Activated CD4-positive, alpha-beta memory T cell treated with anti-CD3 and anti-CD28 coated beads, Interleukin-2, amount 10 ng/mL, durations not matched to agents 7 days and 5 days (primary cell): ENCODE results near the gene KCNC2. TPM values are rescaled to one million over a fixed set of nuclear protein-coding genes. Genes with fewer than 3 reads are reported as not detected.

Experiments
- CTCF ChIA-PET: fragments of 350-600 bp; sonication (Branson Sonifier 250); formaldehyde crosslinking; loops from one replicate; lab custom pipeline; 2021; ENCODE audit warnings: antibody characterized with exemption, inconsistent platforms; lab: Charles Lee
- POLR2A ChIA-PET: fragments of 350-600 bp; sonication (Branson Sonifier 250); formaldehyde crosslinking; loops from one replicate; lab custom pipeline; 2021; ENCODE audit warnings: antibody characterized with exemption; lab: Charles Lee
- DNase-seq: peaks from one replicate; pipeline ENCODE4 v3.0.0-alpha.2; 2020
- H3K27ac Mint-ChIP-seq: one replicate; pipeline ENCODE4 v1.8.0; 2021; ENCODE audit warnings: mild to moderate bottlenecking, mixed read lengths
- H3K27me3 Mint-ChIP-seq: one replicate; pipeline ENCODE4 v1.8.0; 2021; ENCODE audit warnings: mixed read lengths
- H3K36me3 Mint-ChIP-seq: one replicate; pipeline ENCODE4 v1.8.0; 2021; ENCODE audit warnings: low read depth, mixed read lengths
- H3K4me1 Mint-ChIP-seq: one replicate; pipeline ENCODE4 v1.8.0; 2021; ENCODE audit warnings: mixed read lengths
- H3K4me3 Mint-ChIP-seq: one replicate; pipeline ENCODE4 v1.8.0; 2021; ENCODE audit warnings: mild to moderate bottlenecking, mixed read lengths
- H3K9me3 Mint-ChIP-seq: one replicate; pipeline ENCODE4 v1.8.0; 2021; ENCODE audit warnings: mixed read lengths
- total RNA-seq, 2 experiments: library from RNA; stranded (reverse); gene quantifications; one replicate each; pipeline ENCODE4 v1.2.3, GENCODE V29; 2021

KCNC2 gene
- not detected for total RNA-seq

- Mint-ChIP-seq H3K4me1 (peaks cover 4% of the 10 kb centered on the region), H3K4me3 (no peak within 1 kb of the TSS), H3K36me3 (peaks cover 2% of the 10 kb centered on the region), H3K27ac (no peak within 1 kb of the TSS), H3K27me3 (peaks cover 38% of the 10 kb centered on the region), H3K9me3 (no peaks in the 10 kb centered on the region)
- DNase-seq, result no peak
- ChIA-PET POLR2A (no interaction called here), CTCF (interaction anchor here (0.5 kb wide), 1 partner anchor 17 kb away, joined by 7 read pairs; no protein-coding TSS in a partner anchor)
These were observed at the start of gene KCNC2 for GRCh38 chr12:75209812-75210138. Gene KCNC2, minus strand, starts transcription at chr12:75209839.

GRCh38 chr12:75259143-75259542 is 49.5 kb upstream of the KCNC2 start:
- H3K4me1 Mint-ChIP-seq, result peaks cover 6% of the 10 kb centered on the region
- CTCF ChIA-PET, result no interaction called here
- POLR2A ChIA-PET, result no interaction called here
- DNase-seq, result no peak
- H3K36me3 Mint-ChIP-seq, result no peaks in the 10 kb centered on the region
- H3K27me3 Mint-ChIP-seq, result no peaks in the 10 kb centered on the region
- no peak overlapping the region for H3K27ac Mint-ChIP-seq
- H3K9me3 Mint-ChIP-seq, result no peaks in the 10 kb centered on the region
- no peak overlapping the region for H3K4me3 Mint-ChIP-seq

- CTCF ChIA-PET, result no interaction called here
- Mint-ChIP-seq H3K4me1 (peaks cover 6% of the 10 kb centered on the region), H3K27ac (no peak overlapping the region), H3K9me3 (no peaks in the 10 kb centered on the region), H3K27me3 (no peaks in the 10 kb centered on the region), H3K4me3 (no peak overlapping the region), H3K36me3 (no peaks in the 10 kb centered on the region)
- no peak for DNase-seq
- POLR2A ChIA-PET, result no interaction called here
These were observed 47.9 kb upstream of the KCNC2 start for GRCh38 chr12:75257510-75257909.

GRCh38 chr12:75245108-75245507 is 35.5 kb upstream of the KCNC2 start:
- CTCF ChIA-PET, result no interaction called here
- no peaks in the 10 kb centered on the region for H3K9me3 Mint-ChIP-seq
- no peak overlapping the region for H3K4me3 Mint-ChIP-seq
- no peaks in the 10 kb centered on the region for H3K36me3 Mint-ChIP-seq
- no peak for DNase-seq
- POLR2A ChIA-PET, result no interaction called here
- no peaks in the 10 kb centered on the region for H3K27me3 Mint-ChIP-seq
- H3K4me1 Mint-ChIP-seq, result no peaks in the 10 kb centered on the region
- no peak overlapping the region for H3K27ac Mint-ChIP-seq

- Mint-ChIP-seq H3K27me3 (no peaks in the 10 kb centered on the region), H3K27ac (no peak overlapping the region), H3K4me1 (no peaks in the 10 kb centered on the region), H3K4me3 (no peak overlapping the region), H3K36me3 (no peaks in the 10 kb centered on the region), H3K9me3 (no peaks in the 10 kb centered on the region)
- ChIA-PET POLR2A (no interaction called here), CTCF (no interaction called here)
- DNase-seq, result no peak
These were observed 30.3 kb upstream of the KCNC2 start for GRCh38 chr12:75239987-75240386.

- Mint-ChIP-seq H3K27ac (no peak overlapping the region), H3K4me3 (no peak overlapping the region), H3K4me1 (no peaks in the 10 kb centered on the region), H3K36me3 (no peaks in the 10 kb centered on the region), H3K9me3 (no peaks in the 10 kb centered on the region), H3K27me3 (no peaks in the 10 kb centered on the region)
- ChIA-PET POLR2A (no interaction called here), CTCF (no interaction called here)
- no peak for DNase-seq
These were observed 26.6 kb upstream of the KCNC2 start for GRCh38 chr12:75236206-75236605.

- ChIA-PET POLR2A (no interaction called here), CTCF (interaction anchor here (0.7 kb wide), 1 partner anchor 18 kb away, joined by 7 read pairs; the partner anchor contains the start of gene KCNC2)
- Mint-ChIP-seq H3K27ac (no peak overlapping the region), H3K36me3 (no peaks in the 10 kb centered on the region), H3K4me1 (no peaks in the 10 kb centered on the region), H3K9me3 (peaks cover 4% of the 10 kb centered on the region), H3K4me3 (no peak overlapping the region), H3K27me3 (no peaks in the 10 kb centered on the region)
- no peak for DNase-seq
These were observed 17.5 kb upstream of the KCNC2 start for GRCh38 chr12:75227132-75227531.

GRCh38 chr12:75212072-75212471 is 2.4 kb upstream of the KCNC2 start:
- DNase-seq, result no peak
- Mint-ChIP-seq H3K4me1 (peaks cover 4% of the 10 kb centered on the region), H3K27ac (no peak overlapping the region), H3K4me3 (no peak overlapping the region), H3K27me3 (peaks cover 28% of the 10 kb centered on the region), H3K36me3 (no peaks in the 10 kb centered on the region), H3K9me3 (no peaks in the 10 kb centered on the region)
- ChIA-PET POLR2A (no interaction called here), CTCF (no interaction called here)

GRCh38 chr12:75208856-75209811 is 505 bp downstream of the KCNC2 start:
- DNase-seq, result no peak
- Mint-ChIP-seq H3K36me3 (peaks cover 2% of the 10 kb centered on the region), H3K27me3 (peaks cover 38% of the 10 kb centered on the region), H3K9me3 (no peaks in the 10 kb centered on the region), H3K4me3 (no peak overlapping the region), H3K4me1 (peaks cover 4% of the 10 kb centered on the region), H3K27ac (no peak overlapping the region)
- CTCF ChIA-PET, result interaction anchor here (0.5 kb wide), 1 partner anchor 18 kb away, joined by 7 read pairs; no protein-coding TSS in a partner anchor
- POLR2A ChIA-PET, result no interaction called here

- Mint-ChIP-seq H3K27ac (no peak overlapping the region), H3K36me3 (peaks cover 2% of the 10 kb centered on the region), H3K4me1 (peaks cover 4% of the 10 kb centered on the region), H3K27me3 (peaks cover 35% of the 10 kb centered on the region), H3K9me3 (no peaks in the 10 kb centered on the region), H3K4me3 (no peak overlapping the region)
- ChIA-PET CTCF (no interaction called here), POLR2A (no interaction called here)
- no peak for DNase-seq
These were observed 2.1 kb downstream of the KCNC2 start for GRCh38 chr12:75207338-75208083.

- H3K4me3 Mint-ChIP-seq, result no peak overlapping the region
- H3K4me1 Mint-ChIP-seq, result peaks cover 8% of the 10 kb centered on the region
- H3K36me3 Mint-ChIP-seq, result peaks cover 2% of the 10 kb centered on the region
- CTCF ChIA-PET, result no interaction called here
- no peaks in the 10 kb centered on the region for H3K9me3 Mint-ChIP-seq
- DNase-seq, result no peak
- H3K27me3 Mint-ChIP-seq, result peaks cover 35% of the 10 kb centered on the region
- POLR2A ChIA-PET, result no interaction called here
- H3K27ac Mint-ChIP-seq, result no peak overlapping the region
These were observed 4.1 kb downstream of the KCNC2 start for GRCh38 chr12:75205558-75205957.

GRCh38 chr12:75196865-75197264 is 12.8 kb downstream of the KCNC2 start:
- ChIA-PET POLR2A (no interaction called here), CTCF (no interaction called here)
- DNase-seq, result no peak
- Mint-ChIP-seq H3K9me3 (no peaks in the 10 kb centered on the region), H3K4me3 (no peak overlapping the region), H3K27me3 (peaks cover 1% of the 10 kb centered on the region), H3K36me3 (no peaks in the 10 kb centered on the region), H3K4me1 (peaks cover 4% of the 10 kb centered on the region), H3K27ac (no peak overlapping the region)

GRCh38 chr12:75196408-75196807 is 13.2 kb downstream of the KCNC2 start:
- Mint-ChIP-seq H3K27me3 (peaks cover 1% of the 10 kb centered on the region), H3K4me1 (peaks cover 4% of the 10 kb centered on the region), H3K27ac (no peak overlapping the region), H3K9me3 (no peaks in the 10 kb centered on the region), H3K36me3 (no peaks in the 10 kb centered on the region), H3K4me3 (no peak overlapping the region)
- CTCF ChIA-PET, result no interaction called here
- POLR2A ChIA-PET, result no interaction called here
- no peak for DNase-seq
